ENCODE measurements around the gene C1QTNF1.
"Not testable (repeated sequence)": the region's sequence is repeated elsewhere in the genome, so short reads cannot be mapped to it uniquely, and the experiment has no call there.

C1QTNF1 gene

DNA sequence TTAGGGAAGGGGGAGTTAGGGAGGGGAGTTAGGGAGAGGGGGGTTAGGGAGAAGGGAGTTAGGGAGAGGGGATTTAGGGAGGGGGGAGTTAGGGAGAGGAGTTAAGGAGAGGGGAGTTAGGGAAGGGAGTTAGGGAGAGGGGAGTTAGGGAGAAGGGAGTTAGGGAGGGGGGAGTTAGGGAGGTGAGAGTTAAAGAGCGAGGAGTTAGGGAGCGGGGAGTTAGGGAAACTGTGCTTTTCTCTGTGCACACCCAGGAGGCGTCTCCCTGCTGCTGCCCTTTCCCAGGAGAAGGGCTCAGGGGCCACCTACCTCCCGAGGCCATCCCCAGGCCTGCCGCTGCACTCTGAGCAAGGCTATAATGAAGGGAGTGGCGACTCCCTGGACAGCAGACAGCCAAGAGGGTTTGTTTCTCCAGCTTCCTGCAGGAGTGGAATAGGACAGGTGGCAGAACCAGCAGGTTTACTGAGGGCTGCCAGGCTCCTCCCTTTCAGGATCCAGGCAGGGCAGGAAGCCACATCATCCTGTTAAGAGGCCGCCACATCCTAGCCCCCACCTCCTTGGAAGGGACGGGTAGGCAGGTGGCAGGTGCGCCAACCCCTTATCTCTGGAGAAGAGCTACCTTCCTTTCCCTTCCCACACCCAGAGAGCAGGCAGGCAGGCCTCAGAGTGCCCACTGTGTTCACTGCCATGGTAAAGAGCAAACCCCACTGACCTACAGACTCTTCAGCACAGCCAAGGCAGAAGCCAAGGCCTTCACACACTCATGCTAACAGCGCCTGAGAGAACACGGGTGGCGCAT lies 18.7 kb upstream of the C1QTNF1 start:
- DNase-seq (ENCODE audit: low read depth), result no peak

DNA sequence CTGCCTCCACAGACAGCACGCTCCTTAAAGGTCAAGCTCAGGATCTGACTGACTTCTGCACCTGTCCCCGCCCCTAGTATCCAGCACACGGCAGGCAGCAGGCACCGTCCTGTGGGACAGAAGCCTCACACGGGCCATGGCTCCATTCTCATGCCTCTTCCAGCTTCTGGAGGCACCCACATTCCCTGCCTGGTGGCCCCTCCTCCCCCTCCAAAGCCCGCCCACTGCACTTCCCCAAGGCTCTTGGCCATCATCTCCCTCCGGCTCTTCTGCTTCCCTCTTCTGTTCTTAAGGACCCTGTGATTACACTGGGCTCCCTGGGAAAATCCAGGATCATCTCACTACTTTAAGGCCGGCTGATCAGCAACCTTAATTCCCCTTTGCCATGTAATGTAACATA lies 17.9 kb upstream of the C1QTNF1 start:
- no peak for DNase-seq (ENCODE audit: low read depth)

DNA sequence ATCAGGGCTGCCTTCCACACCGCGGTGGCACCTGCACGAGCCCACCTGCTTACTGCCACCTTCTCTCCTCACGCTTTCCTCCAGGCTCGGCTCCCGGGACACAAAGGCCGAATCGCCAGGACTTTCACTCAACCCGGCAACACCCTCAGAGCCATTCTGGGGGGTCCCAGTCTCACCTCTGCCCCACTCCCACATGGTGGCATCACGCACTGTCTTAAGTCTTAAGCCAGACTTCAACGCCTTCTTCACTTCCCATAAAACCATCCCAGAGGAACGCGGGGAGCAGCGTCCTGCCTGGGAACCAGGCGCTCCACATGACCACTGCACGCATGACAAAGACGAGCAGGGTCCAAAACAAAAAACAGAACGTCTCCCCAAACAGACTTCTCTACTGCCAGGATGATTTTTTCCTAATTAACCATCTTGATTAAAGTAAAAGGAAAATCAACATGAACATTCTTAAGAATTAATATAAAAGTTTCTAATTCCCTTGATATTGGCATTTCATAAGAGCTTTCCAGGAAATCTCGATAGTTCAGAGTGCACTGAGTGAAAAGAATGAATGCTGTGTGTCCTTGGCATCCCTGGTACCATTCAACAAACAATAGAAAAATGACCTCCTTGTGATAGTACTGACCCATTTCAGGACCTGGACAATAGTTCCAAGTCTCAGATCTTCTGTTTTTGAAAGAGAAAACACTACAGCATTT lies 17.0 kb upstream of the C1QTNF1 start:
- DNase-seq (ENCODE audit: low read depth), result no peak

DNA sequence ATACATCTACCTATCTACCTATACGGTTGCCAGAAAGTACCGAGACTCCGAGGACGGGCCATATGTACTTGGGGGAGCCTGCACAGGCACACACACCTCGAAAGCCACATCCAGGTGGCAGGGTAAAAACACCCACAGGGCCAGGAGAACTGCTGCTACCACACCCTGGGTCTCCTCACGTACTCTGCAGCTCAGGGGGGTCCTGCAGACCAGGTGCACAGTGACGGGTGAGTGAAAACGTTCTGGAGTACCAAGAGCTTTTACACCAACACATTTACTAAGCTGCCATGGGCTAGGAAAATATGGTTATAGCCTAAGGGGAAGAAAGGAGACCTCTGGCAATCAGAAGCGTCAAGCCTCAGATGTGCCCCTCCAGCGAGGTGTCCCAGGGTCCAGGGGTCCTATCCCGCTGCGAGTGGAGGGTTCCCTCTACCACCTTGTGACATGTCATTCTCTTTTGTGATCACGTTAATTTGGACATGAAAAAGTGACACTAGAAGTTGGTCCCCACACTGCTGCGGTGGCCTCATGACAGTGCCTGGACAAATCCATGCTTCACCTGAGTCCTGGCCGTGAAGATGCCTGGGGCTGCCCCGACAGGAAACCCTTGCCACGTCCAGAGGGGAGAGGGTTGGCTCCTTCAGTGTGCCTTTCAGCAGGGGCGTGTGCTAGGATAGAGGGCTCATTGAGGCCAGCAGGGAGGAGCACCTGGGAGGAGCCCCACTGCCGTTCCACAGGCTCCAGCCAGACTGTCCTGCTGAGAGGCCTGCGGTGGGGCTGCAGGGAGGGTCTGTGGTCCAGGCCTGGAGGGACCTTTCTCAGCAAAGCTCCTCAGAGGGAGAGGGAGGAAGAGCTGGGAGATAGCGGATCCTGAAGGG lies 16.2 kb upstream of the C1QTNF1 start:
- DNase-seq (ENCODE audit: low read depth), result no peak

DNA sequence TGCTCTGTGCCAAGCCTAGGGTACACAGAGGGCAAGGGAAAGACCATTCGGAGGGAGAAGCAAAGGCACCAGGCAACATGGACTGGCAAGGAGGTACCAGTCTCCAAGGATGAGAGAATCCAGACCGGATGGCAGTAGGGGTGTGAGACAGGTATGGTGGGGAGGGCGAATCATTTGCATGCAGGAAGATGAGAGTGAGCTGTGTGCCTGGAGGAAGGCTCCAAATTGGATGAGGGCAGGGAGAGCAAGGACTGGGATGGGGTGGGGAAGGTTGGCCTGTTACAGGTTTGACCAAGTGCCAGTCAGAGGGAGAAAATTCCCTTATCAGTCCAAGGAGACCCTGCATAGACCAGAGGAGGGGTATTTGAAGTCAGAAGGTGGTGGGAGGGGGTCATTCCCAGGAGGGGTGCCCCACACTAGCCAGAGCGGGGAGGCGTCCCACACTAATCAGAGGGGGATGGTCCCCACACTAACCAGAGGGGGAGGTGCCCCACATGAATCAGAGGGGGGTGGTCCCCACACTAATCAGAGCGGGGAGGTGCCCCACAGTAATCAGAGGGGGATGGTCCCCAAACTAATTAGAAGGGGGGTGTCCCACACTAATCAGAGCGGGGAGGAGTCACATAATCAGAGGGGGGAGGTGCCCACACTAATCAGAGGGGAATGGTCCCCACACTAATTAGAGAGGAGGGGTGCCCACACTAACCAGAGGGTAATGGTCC lies 15.1 kb upstream of the C1QTNF1 start:
- DNase-seq (ENCODE audit: low read depth), result no peak

DNA sequence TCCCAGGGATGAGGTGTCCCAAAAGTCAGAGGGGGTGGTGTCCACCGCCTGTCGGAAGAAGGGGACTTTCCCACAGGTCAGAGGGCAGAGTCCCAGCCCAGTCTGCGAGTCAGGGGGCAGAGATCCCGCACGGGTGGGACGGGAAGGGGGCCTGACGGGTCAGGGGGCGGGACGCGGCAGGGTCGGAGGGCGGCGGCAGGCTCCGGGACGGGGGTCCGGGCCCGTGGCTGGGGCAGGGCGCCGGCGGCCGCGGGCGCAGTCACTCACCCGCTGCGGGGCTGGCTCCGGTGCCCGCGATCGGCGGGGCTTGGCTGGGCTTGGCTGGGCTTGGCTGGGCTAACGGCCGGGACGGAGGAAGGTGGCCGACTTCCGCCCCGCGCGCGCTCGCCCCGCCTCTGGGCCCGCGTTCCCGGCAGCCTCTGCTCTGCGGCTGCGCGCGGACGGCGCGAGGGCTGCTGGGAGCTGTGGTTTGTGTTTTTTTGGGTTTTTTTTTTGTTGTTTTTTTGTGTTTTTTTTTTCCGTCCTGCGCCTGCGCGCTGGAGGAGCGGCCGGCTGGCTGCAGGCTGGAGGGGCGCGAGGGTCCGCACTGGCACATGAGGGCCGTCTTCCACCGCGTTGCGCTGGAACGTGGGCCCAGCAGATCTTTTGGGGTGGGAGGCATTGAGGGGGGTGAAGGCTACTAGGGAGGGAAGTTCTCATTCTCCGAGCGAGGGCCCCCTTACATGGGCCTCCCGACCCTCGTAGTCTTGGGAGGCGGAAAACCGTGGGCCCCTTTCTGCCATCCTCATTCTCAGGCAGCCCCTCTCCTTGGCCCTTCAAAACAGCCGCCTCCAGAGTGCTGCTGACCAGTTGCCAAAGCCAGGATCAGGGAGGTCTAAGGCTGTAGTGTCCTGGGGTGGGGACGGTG lies 14.3 kb upstream of the C1QTNF1 start, which contains the start of gene CANT1:
TSS of gene CANT1 (minus strand) at position 368 of the 907 bp plus-strand sequence. CDS start 12,142 bp downstream, outside the sequence.
- peak; percentile 80 for DNase-seq (ENCODE audit: low read depth)

DNA sequence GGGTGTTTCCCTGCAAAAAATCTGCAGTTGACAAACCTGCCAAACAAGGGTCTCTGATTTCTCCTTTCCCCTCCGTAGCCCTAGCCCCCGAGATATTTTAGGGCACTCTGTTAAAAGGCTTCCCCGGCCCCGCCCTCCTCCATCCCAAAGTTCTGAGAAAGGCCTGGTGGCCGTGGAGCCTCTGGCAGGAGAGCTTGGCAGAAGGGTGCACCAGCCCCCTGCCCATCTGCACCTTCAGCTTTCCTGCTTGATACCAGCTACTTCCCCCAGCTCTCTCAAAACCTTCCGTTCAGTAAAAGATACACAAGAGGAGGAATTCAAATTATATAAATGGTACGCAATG lies 13.7 kb upstream of the C1QTNF1 start:
- DNase-seq (ENCODE audit: low read depth), result no peak

DNA sequence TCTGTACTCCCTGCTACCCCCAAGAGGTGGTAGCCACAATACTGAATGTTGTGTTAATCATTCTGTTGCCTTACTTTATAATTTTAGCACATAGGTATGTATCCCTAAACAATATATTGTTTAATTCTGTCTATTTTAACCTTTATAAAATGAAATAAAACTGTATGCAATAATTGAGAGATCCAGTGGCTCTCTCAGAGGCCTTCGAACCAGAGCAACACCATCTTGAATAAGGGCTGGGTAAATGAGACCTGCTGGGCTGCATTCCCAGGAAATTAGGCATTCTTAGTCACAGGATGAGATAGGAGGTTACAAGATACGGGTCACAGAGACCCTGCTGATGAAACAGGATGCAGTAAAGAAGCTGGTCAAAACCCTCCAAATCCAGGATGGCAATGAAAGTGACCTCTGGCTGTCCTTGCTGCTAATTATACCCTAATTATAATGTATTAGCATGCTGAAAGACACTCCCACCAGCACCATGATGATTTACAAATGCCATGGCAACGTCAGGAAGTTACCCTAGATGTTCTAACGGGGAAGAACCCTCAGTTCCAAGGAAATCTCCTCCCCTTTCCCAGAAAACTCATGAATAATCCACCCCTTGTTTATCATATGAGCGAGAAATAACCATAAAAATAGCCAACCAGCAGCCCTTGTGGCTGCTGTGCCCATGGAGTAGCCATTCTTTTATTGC lies 12.4 kb upstream of the C1QTNF1 start:
- DNase-seq (ENCODE audit: low read depth), result no peak

DNA sequence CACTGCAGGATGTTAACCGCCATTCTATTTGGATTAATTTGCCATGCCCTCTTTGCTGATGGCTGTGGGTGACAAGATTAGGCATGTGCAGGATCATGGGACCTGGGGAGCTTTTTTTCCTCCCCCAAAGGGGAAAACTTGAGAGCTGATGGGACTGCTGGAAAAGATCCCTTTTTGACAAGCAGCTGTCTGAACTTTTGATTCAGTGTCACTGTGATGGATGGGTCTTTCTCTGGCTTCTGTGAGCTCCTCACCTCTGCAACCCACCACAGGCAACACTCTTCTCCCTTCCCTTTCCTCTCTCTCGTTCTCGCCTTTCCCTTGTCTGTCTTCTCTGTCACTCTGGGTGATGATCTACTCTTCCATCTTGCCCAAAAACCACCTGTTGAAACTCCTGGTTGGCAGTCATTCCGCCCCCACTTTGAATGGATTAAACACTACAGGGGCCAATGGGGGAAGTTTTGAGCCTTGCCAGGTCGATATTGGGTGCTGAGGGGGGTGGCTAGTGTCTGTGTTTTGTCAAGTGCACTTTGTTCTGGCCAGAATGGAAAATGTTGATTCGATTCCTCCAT lies 11.3 kb upstream of the C1QTNF1 start:
- no peak for DNase-seq (ENCODE audit: low read depth)

DNA sequence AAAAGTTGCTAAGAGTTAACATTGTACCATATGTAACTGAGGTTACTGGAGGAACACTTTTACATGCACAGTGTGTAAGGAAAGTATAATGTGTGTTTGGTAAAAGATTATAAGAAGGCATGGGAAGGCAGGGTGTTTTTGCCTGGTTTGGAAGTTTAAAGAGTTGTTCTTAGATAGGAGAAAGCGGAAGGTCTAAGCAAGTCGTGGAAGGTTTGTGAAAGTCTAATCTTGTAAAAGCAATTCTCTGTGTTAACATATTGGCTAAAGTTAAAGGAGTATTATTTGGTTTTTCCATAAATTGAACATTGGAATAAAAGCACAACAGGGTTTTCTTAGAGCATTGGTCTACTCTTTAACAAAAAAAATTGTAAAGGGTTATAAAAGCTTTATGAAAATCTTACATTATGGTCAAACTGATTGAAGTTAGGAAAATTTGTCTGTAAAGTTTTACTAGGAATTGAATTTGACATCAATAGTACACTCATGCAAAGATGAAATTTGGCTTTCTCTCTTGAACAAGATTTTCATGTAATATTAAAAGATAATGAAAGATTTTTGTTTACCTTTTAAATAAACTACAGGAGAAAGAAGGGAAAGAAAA lies 9.7 kb upstream of the C1QTNF1 start:
- no peak for DNase-seq (ENCODE audit: low read depth)

DNA sequence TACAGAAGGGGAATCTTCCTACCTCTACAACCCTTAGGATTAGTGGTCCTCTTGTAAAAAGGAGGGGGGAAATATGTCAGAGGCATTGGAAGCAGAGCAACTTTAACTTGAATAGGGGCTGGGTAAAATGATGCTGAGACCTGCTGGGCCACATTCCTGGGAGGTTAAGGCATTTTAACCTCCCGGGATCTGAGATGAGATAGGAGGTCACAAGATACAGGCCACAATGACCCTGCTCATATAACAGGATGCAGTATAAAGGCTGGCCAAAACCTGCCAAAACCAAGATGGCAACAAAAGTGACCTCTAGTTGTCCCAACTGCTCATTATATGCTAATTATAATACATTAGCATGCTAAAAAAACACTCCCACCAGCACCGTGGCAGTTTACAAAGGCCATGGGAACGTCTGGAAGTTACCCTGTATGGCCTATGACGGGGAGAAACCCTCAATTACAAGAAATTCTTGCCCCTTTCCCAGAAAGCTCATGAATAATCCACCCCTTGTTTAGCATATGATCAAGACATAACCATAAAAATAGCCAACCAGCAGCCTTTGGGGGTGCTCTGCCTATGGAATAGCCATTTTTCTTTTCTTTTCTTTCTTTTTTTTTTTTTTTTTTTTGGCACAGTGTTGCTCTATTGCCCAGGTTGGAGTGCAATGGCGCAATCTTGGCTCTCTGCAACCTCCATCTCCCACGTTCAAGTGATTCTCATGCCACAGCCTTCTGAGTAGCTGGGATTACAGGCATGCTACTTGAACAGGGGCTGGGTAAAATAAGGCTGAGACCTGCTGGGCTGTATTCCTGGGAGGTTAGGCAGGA lies 6.2 kb upstream of the C1QTNF1 start:
- DNase-seq (ENCODE audit: low read depth), result no peak

DNA sequence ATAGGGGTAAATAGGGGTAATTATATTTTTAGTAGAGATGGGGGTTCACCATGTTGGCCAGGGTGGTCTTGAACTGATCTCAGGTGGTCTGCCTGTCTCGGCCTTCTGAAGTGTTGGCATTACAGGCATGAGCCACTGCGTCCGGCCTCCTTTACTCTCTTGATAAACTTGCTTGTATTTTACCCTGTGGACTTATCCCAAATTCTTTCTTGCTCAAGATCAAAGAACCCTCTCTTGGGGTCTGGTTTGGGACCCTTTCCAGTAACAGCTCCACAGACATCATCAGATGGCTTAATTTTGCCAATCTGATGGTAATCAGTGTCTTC lies 5.6 kb upstream of the C1QTNF1 start:
- no peak for DNase-seq (ENCODE audit: low read depth)

DNA sequence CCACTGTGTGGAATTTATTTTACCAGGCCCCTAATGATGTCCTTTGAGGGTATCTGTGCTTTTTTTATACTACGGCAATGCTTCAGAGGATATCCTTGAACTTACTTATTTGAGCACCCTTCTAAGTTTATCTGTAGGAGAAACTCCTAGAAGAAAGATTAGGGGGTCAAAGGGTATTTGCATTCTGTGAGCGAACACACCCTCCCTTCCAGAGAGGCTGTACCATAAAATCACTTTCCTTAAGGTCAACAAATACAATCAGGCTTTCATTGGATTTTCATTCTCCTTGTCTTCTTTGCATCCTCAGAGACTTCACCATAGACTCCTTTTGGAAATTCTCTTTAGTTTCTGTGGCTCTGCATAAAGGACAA lies 4.7 kb upstream of the C1QTNF1 start:
- DNase-seq (ENCODE audit: low read depth), result no peak

DNA sequence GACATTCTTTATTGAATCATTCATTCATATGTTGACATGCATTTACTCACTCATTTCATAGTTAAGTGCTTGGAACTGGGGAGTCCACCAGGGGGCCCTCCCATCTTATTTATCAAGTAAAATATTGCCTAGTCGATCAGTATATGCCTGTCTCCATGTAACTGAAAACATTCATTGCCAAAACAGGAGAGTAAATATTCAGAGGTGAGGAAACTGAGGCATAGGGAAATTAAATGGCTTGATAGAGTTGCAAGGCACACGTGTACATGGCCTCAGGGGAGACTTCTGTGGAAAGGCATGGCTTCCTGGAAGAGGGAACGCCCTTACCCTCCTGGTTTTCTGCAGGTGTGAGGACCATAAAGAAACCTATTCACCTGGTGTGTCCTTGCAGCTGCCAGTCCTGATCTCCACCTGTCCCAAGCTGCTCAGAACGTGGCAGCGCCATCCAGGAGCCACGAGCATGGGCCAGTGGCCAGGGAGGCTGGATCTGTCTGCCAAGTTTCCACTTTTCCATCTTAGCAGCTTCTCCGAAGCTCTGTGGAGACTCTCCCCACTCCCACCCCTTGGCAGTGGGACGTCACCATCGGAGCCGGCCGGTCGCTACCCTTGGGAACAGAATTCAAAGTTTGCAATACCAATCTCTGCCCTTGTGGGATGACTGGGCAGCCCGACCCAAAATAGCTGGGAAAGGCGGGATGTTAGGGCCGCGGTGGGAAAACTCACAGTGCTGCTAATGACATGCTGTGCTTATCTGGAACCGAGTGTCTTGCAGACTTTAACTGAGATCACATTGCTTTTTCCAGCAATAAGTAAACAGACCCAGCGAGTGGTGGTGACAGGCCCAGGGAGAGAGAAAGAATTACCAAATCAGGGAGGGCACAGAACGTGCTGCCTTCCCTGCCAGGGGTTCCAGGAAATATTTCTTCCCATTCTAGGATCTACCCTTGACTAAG lies 4.1 kb upstream of the C1QTNF1 start:
- peak; percentile 14 for DNase-seq (ENCODE audit: low read depth)

DNA sequence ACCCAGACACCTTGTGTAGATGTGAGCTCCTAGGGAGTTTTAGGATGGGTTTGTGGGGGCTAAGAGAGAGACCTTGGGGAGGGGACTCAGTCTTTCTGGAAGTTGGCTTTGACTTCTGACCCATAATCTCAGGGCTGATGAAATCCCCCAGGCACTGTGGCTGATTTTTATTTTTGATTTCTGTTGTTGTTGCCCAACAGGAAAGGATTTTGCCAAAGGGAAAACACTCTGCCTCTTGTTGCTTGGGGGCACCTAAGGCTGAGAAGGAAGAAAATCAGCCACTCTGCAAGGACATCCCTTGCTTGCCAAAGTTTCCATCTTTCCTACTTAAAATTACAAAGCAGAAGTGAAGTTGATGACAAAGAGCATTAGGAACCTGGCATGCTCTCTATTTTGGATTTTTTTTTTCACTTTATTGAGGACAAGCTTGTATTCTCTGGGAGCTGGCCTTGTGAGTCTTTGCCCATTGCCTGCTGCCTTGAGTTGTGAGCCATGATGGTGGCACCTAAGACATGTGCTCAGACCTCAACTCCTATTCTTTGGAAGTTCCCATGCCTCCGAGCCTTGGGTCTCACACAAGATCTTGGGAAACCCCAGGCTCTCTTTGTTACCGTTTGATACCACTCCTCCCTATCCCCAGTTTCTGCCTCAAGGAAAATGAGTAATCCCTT lies 3.2 kb upstream of the C1QTNF1 start:
- DNase-seq (ENCODE audit: low read depth), result no peak

DNA sequence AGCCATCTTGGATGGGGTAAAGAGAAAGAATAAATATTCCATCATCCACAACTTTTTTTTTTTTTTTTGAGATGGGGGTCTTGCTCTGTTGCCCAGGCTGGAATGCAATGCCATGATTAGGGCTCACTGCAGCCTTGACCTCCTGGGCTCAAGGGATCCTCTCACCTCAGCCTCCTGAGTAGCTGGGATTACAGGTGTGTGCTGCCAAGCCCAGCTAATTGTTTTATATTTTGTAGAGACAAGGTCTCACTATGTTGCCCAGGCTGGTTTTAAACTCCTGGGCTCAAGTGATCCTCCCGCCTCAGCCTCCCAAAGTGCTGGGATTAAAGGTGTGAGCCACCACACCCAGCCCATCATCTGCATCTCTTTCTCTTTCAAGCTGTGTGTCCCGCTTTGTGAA lies 2.0 kb upstream of the C1QTNF1 start:
- not testable (repeated sequence) for DNase-seq (ENCODE audit: low read depth)

DNA sequence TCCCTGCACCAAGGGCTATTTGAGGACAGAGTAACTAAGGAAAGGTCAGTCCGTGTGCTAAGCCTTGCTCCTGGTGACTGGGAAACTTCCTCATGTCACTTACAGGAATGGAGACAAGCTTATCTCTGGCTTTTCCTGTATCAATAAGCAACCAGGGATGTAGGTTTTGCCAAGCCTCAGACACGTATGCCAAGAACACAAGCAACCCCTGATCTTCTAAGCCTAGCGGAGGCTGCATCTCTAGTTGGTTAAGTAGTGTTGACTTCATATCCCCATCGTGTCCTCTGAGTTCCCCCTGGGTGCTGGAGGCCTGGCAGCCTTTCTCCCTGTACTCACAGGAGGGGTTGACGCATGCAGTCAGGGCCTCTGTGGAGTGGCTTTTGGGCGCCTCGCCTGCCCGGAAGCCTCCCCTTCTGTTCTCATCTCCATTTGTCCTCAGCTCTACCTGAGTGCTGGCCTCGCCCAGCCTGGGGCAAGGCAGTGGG lies 1.4 kb upstream of the C1QTNF1 start:
- DNase-seq (ENCODE audit: low read depth), result no peak

All from activated T-helper 1 cell treated with Interleukin-2 at 50 U/mL for 16 hours (primary cell).